H1 (cell line): Measurements from ENCODE around the gene LILRB4. TPM values are rescaled to one million over a fixed set of nuclear protein-coding genes. Genes with fewer than 3 reads are reported as not detected.

Experiments
- CTCF ChIA-PET: fragments of 300-600 bp; sonication (Branson Sonifier 250); formaldehyde crosslinking; loops from one replicate; lab custom pipeline; 2021; ENCODE audit not compliant: partially characterized antibody; lab: Charles Lee
- POLR2A ChIA-PET: fragments of 300-600 bp; sonication (Branson Sonifier 250); formaldehyde crosslinking; loops from one replicate; lab custom pipeline; 2021; ENCODE audit warnings: inconsistent platforms; ENCODE audit not compliant: partially characterized antibody; lab: Charles Lee
- DNase-seq, 2 experiments: peaks; one replicate each; pipeline versions ENCODE4 v3.0.0 to v3.0.0-alpha.2; 2010 to 2022; ENCODE audit warnings: low spot score in 2 of 2, low read depth in 1 of 2, mixed read lengths in 1 of 2
- FAIRE-seq: peaks from 2 replicates; lab custom pipeline; 2011; peaks lifted over from hg19 to GRCh38; lab: Jason Lieb, UNC
- H2AFZ ChIP-seq: 2 replicates; pipeline ENCODE4 v1.8.1; 2012; ENCODE audit warnings: low read length, inconsistent platforms
- H2AK5ac ChIP-seq: 2 replicates; pipeline ENCODE4 v1.6.1; 2013; ENCODE audit warnings: low read depth, low read length
- H2BK120ac ChIP-seq: replicated peaks from 2 replicates; pipeline ENCODE3; 2013; ENCODE audit warnings: low read depth, low read length, inconsistent platforms
- H2BK12ac ChIP-seq: 2 replicates; pipeline ENCODE4 v1.6.1; 2013; ENCODE audit warnings: low read depth, low read length
- H2BK15ac ChIP-seq: 2 replicates; pipeline ENCODE4 v1.6.1; 2013; ENCODE audit warnings: low read length
- H2BK20ac ChIP-seq: 2 replicates; pipeline ENCODE4 v1.6.1; 2013; ENCODE audit warnings: low read length
- H2BK5ac ChIP-seq: 2 replicates; pipeline ENCODE4 v1.6.1; 2013; ENCODE audit warnings: low read depth, low read length
- H3K14ac ChIP-seq: 2 replicates; pipeline ENCODE4 v1.6.1; 2013; ENCODE audit warnings: inconsistent platforms; ENCODE audit not compliant: insufficient read length
- H3K18ac ChIP-seq: 2 replicates; pipeline ENCODE4 v1.6.1; 2013; ENCODE audit warnings: low read length; ENCODE audit errors: extremely low read depth
- H3K23ac ChIP-seq: 2 replicates; pipeline ENCODE4 v1.6.1; 2013; ENCODE audit warnings: inconsistent platforms; ENCODE audit not compliant: insufficient read length
- H3K23me2 ChIP-seq: 2 replicates; pipeline ENCODE4 v1.6.1; 2013; ENCODE audit warnings: low read depth, low read length
- H3K27ac ChIP-seq: 2 replicates; pipeline ENCODE4 v1.6.1; 2011; ENCODE audit warnings: low read depth, low read length, inconsistent platforms
- H3K27me3 ChIP-seq, 4 experiments: replicated peaks in 1 of 4; 1 replicate in 1 of 4; 2 replicates in 3 of 4; pipeline versions ENCODE4 v1.6.1 to v1.8.1; 2011 to 2013; ENCODE audit warnings: low read length in 3 of 4, mild to moderate bottlenecking in 3 of 4, inconsistent platforms in 2 of 4, mixed read lengths in 2 of 4, moderate library complexity in 1 of 4; ENCODE audit not compliant: control insufficient read depth in 3 of 4, insufficient read depth in 3 of 4; ENCODE audit errors: extremely low read depth in 1 of 4
- H3K36me3 ChIP-seq, 4 experiments: 2 replicates each; pipeline versions ENCODE4 v1.6.1 to v1.8.1; 2011 to 2013; ENCODE audit warnings: mild to moderate bottlenecking in 4 of 4, low read length in 3 of 4, moderate library complexity in 2 of 4, control low read depth in 1 of 4, inconsistent platforms in 1 of 4; ENCODE audit not compliant: insufficient read depth in 4 of 4, control insufficient read depth in 2 of 4
- H3K4ac ChIP-seq: replicated peaks from 2 replicates; pipeline ENCODE3; 2013; ENCODE audit warnings: low read length, low read depth, mixed read lengths, inconsistent platforms; ENCODE audit not compliant: insufficient read length
- H3K4me1 ChIP-seq, 4 experiments: replicated peaks in 1 of 4; 1 replicate in 1 of 4; 2 replicates in 3 of 4; pipeline versions ENCODE4 v1.6.1 to v1.8.1; 2011 to 2013; ENCODE audit warnings: low read length in 3 of 4, inconsistent platforms in 2 of 4, mixed read lengths in 1 of 4; ENCODE audit not compliant: insufficient read depth in 4 of 4, control insufficient read depth in 3 of 4
- H3K4me2 ChIP-seq, 2 experiments: 2 replicates each; pipeline versions ENCODE4 v1.6.1 to v1.8.1; 2011 to 2013; ENCODE audit warnings: low read depth in 2 of 2, low read length in 2 of 2, control low read depth in 1 of 2, inconsistent platforms in 1 of 2, mild to moderate bottlenecking in 1 of 2; ENCODE audit not compliant: insufficient read depth in 1 of 2
- H3K4me3 ChIP-seq, 4 experiments: fragments of 200-600, 300-600 bp in 1 of 4; sonication (generic), shearing (Covaris generic), sonication (Bioruptor Twin) in 1 of 4; 2 replicates each; pipeline versions ENCODE4 v1.5.1 to v1.8.1; 2011 to 2016; ENCODE audit warnings: low read length in 4 of 4, low read depth in 3 of 4, control low read depth in 2 of 4, inconsistent platforms in 2 of 4, mild to moderate bottlenecking in 2 of 4, mixed read lengths in 1 of 4, moderate library complexity in 1 of 4; ENCODE audit not compliant: insufficient read depth in 2 of 4; ENCODE audit errors: extremely low read depth in 1 of 4
- H3K56ac ChIP-seq: replicated peaks from 2 replicates; pipeline ENCODE3; 2013; ENCODE audit warnings: low read depth, mild to moderate bottlenecking, mixed read lengths, low read length, inconsistent platforms; ENCODE audit not compliant: insufficient read length
- H3K79me1 ChIP-seq: 2 replicates; pipeline ENCODE4 v1.6.1; 2013; ENCODE audit warnings: low read depth, low read length, control low read depth
- H3K79me2 ChIP-seq, 2 experiments: 2 replicates each; pipeline versions ENCODE4 v1.6.1 to v1.8.1; 2012 to 2013; ENCODE audit warnings: low read length in 2 of 2, mild to moderate bottlenecking in 2 of 2, inconsistent platforms in 1 of 2; ENCODE audit not compliant: insufficient read depth in 2 of 2, control insufficient read depth in 1 of 2
- H3K9ac ChIP-seq, 4 experiments: replicated peaks in 1 of 4; 1 replicate in 1 of 4; 2 replicates in 3 of 4; pipeline versions ENCODE4 v1.6.1 to v1.8.1; 2011 to 2013; ENCODE audit warnings: low read depth in 3 of 4, low read length in 3 of 4, control low read depth in 2 of 4, mild to moderate bottlenecking in 2 of 4, moderate library complexity in 2 of 4, inconsistent platforms in 1 of 4; ENCODE audit errors: extremely low read depth in 1 of 4
- H3K9me3 ChIP-seq, 2 experiments: 2 replicates each; pipeline versions ENCODE4 v1.6.1 to v1.8.1; 2012 to 2013; ENCODE audit warnings: mild to moderate bottlenecking in 2 of 2, moderate library complexity in 2 of 2, control low read depth in 1 of 2, inconsistent platforms in 1 of 2, low read depth in 1 of 2, low read length in 1 of 2, mixed read lengths in 1 of 2; ENCODE audit not compliant: insufficient read depth in 2 of 2
- H4K20me1 ChIP-seq, 2 experiments: replicated peaks in 1 of 2; 2 replicates each; pipeline versions ENCODE3 to v1.8.1; 2011 to 2013; ENCODE audit warnings: inconsistent platforms in 2 of 2, low read length in 2 of 2, mild to moderate bottlenecking in 1 of 2; ENCODE audit not compliant: insufficient read depth in 2 of 2, control insufficient read depth in 1 of 2
- H4K5ac ChIP-seq: 2 replicates; pipeline ENCODE4 v1.6.1; 2013; ENCODE audit warnings: low read length, low read depth, mixed read lengths, inconsistent platforms; ENCODE audit not compliant: insufficient read length
- H4K8ac ChIP-seq: 2 replicates; pipeline ENCODE4 v1.8.0; 2013; ENCODE audit warnings: mild to moderate bottlenecking, moderate library complexity, low read length, inconsistent platforms; ENCODE audit not compliant: insufficient read depth; ENCODE audit errors: extremely low read depth
- H4K91ac ChIP-seq: replicated peaks from 2 replicates; pipeline ENCODE3; 2013; ENCODE audit warnings: low read length, mixed read lengths, inconsistent platforms; ENCODE audit not compliant: insufficient read length
- MAX ChIP-seq: IDR thresholded peaks from 2 replicates; pipeline ENCODE4 v1.6.1; 2012; ENCODE audit warnings: inconsistent platforms
- NRF1 ChIP-seq: IDR thresholded peaks from 2 replicates; pipeline ENCODE4 v1.6.1; 2011; ENCODE audit warnings: mild to moderate bottlenecking, low read depth, low read length, improper control_type of control experiment
- POLR2A ChIP-seq, 2 experiments: IDR thresholded peaks; 1 replicate in 1 of 2; 2 replicates in 1 of 2; pipeline ENCODE4 v1.6.1; 2011; ENCODE audit warnings: low read depth in 2 of 2, low read length in 2 of 2, mild to moderate bottlenecking in 2 of 2; ENCODE audit errors: control extremely low read depth in 1 of 2
- RAD21 ChIP-seq, 2 experiments: IDR thresholded peaks in 1 of 2; conservative IDR thresholded peaks in 1 of 2; 2 replicates each; pipeline ENCODE4 v1.6.1; 2011; ENCODE audit warnings: low read depth in 2 of 2, low read length in 2 of 2, improper control_type of control experiment in 1 of 2, inconsistent platforms in 1 of 2, mild to moderate bottlenecking in 1 of 2, moderate library complexity in 1 of 2
- TEAD4 ChIP-seq: IDR thresholded peaks from 2 replicates; pipeline ENCODE4 v1.6.1; 2012; ENCODE audit warnings: low read depth, low read length, inconsistent platforms, mixed read lengths
- WGBS, 2 experiments: shearing (Covaris generic) in 1 of 2; methylation state at CpG; one replicate each; pipeline versions ENCODE4 v1.1.6 to v1.1.7; 2013 to 2015; ENCODE audit warnings: low lambda C conversion rate in 2 of 2, mixed read lengths in 2 of 2, inconsistent platforms in 1 of 2, low coverage in 1 of 2, missing lambda C conversion rate in 1 of 2; ENCODE audit not compliant: insufficient replicate concordance in 2 of 2, insufficient coverage in 1 of 2, insufficient read length in 1 of 2; ENCODE audit errors: extremely low coverage in 1 of 2, missing lambda C conversion rate in 1 of 2; 5-methylcytosine and 5-hydroxymethylcytosine counted together
- polyA plus RNA-seq, 7 experiments: library from polyadenylated mRNA; depleted of rRNA in 3 of 7; stranded (reverse) in 5 of 7; unstranded in 2 of 7; fragments of >200 nt in 5 of 7; fragments of 200-250 nt in 2 of 7; gene quantifications; 1 replicate in 5 of 7; 2 replicates in 1 of 7; 4 replicates in 1 of 7; pipeline versions ENCODE4 v1.2.1 to v1.2.3, GENCODE V29; 2011 to 2013; ENCODE audit warnings: missing spikeins in 2 of 7, mixed read lengths in 2 of 7
- total RNA-seq: library from RNA; stranded (reverse); fragmentation: NEBNext Ultra II Directional; extraction: Animal tissue kit (Norgen Biotek cat#: 25700); gene quantifications from 2 replicates; pipeline ENCODE4 v1.2.1, GENCODE V29; 2021

The LILRB4 gene
- total and polyA plus RNA-seq, 2 of the 8 experiments (the other 6 are each of a cell fraction or from before 2014, with no cell fraction given), result not detected

DNA sequence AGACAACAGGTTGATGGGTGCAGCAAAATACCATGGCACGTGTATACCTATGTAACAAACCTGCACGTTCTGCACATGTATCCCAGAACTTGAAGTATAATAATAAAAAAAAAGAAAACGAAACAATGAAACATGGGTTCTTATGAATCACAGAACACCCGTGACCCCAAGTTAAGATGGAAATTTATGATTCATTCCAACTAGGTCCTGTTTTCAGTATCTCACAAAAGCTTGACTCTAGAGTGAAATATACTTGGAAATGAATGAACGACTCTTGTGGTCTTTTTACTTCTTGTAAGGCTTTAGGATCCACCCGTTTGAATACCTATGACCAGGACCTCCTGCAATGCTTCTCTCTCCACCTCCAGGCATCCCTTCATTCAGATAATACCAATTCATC is 3.5 kb upstream of the LILRB4 start:
- ChIA-PET CTCF (interaction anchor here (0.6 to 1.2 kb wide), 3 partner anchors 14 to 1407 kb away, joined by 3 read pairs; no protein-coding TSS in a partner anchor), POLR2A (no interaction called here)
- Histone ChIP-seq H3K23ac (no peak overlapping the region), H4K20me1 (no peaks in the 10 kb centered on the region), H3K4me1 (no peaks in the 10 kb centered on the region), H2BK120ac (no peak overlapping the region), H2BK20ac (no peak overlapping the region), H4K8ac (no peak overlapping the region), H3K18ac (no peak overlapping the region), H3K4me2 (no peak overlapping the region), H2BK5ac (no peak overlapping the region), H3K4ac (no peak overlapping the region), H3K4me3 (no peak overlapping the region), H4K91ac (no peak overlapping the region), H3K27ac (no peak overlapping the region), H3K79me2 (no peaks in the 10 kb centered on the region), H2BK12ac (no peak overlapping the region), H3K9me3 (peaks cover 58 to 94% of the 10 kb centered on the region in 2 experiments), H2BK15ac (no peak overlapping the region), H3K14ac (no peak overlapping the region), H4K5ac (no peak overlapping the region), H2AFZ (no peak overlapping the region), H2AK5ac (no peak overlapping the region)
- 81% methylated on average over 6 of the region's 6 CpGs; no CpG with 5 or more reads in 1 of the 2 experiments for WGBS, 2 experiments
- FAIRE-seq (no peak), DNase-seq (no peak)
- TF ChIP-seq RAD21 (IDR thresholded peaks at IDR 0.05 in 1 of 2, conservative IDR thresholded peaks at IDR 0.05 in 1 of 2; ENCODE audit: low read depth in 2 of 2, low read length in 2 of 2) (no peak), MAX (no peak), TEAD4 (no peak), POLR2A (IDR thresholded peaks at IDR 0.05; ENCODE audit: control extremely low read depth in 1 of 2, low read depth in 2 of 2, low read length in 2 of 2) (no peak), NRF1 (no peak)
- TF ChIP-seq, all 59 proteins: peak for 0
- H3K9ac ChIP-seq, result no peak overlapping the region
- no peaks in the 10 kb centered on the region; a peak in 1 of 7 replicates for H3K27me3 ChIP-seq
- H3K23me2 ChIP-seq, result no peaks in the 10 kb centered on the region
- H3K56ac ChIP-seq, result no peak overlapping the region
- H3K79me1 ChIP-seq, result no peaks in the 10 kb centered on the region
- no peaks in the 10 kb centered on the region for H3K36me3 ChIP-seq
